Calu3 (cell line): ENCODE data around the gene FYB1. TPM values are rescaled to one million over a fixed set of nuclear protein-coding genes. Genes with fewer than 3 reads are reported as not detected.
"Not testable (repeated sequence)": the region's sequence is repeated elsewhere in the genome, so short reads cannot be mapped to it uniquely, and the experiment has no call there.

Experiments
- BruUV-seq: library from RNA; stranded (reverse); fragments of 400-500 nt; replicated peaks from 2 replicates; lab custom pipeline; 2021; lab: Mats Ljungman, UMichigan
- CTCF ChIA-PET: fragments of 300-600 bp; sonication (Branson Sonifier 250); formaldehyde crosslinking; loops from one replicate; lab custom pipeline; 2022; ENCODE audit warnings: antibody characterized with exemption; lab: Charles Lee
- DNase-seq: peaks from one replicate; pipeline ENCODE4 v3.0.0; 2022
- H3K27ac Mint-ChIP-seq: one replicate; pipeline ENCODE4 v1.8.0; 2022; ENCODE audit warnings: mixed read lengths; ENCODE audit not compliant: unreplicated experiment
- H3K27me3 Mint-ChIP-seq: one replicate; pipeline ENCODE4 v1.8.0; 2022; ENCODE audit warnings: mixed read lengths; ENCODE audit not compliant: unreplicated experiment
- H3K36me3 Mint-ChIP-seq: one replicate; pipeline ENCODE4 v1.8.0; 2022; ENCODE audit warnings: mild to moderate bottlenecking, moderate library complexity, mixed read lengths; ENCODE audit not compliant: insufficient read depth, unreplicated experiment
- H3K4me1 Mint-ChIP-seq: one replicate; pipeline ENCODE4 v1.8.0; 2022; ENCODE audit warnings: mild to moderate bottlenecking, low read depth, mixed read lengths; ENCODE audit not compliant: unreplicated experiment
- H3K4me3 Mint-ChIP-seq: one replicate; pipeline ENCODE4 v1.8.0; 2022; ENCODE audit warnings: mild to moderate bottlenecking, low read depth, moderate library complexity, mixed read lengths; ENCODE audit not compliant: unreplicated experiment
- H3K9me3 Mint-ChIP-seq: one replicate; pipeline ENCODE4 v1.8.0; 2022; ENCODE audit warnings: low read depth, mixed read lengths; ENCODE audit not compliant: unreplicated experiment
- intact Hi-C: fragments of 100-400 bp; cut with micrococcal nuclease; formaldehyde crosslinking; loops from one replicate; pipeline ENCODE4 v1.10.0; 2022; ENCODE audit not compliant: unreplicated experiment
- total RNA-seq: library from RNA; stranded (reverse); gene quantifications from 2 replicates; pipeline ENCODE4 v1.2.3, GENCODE V29; 2022
- TF ChIP-seq, protein P1 (sequence below): fragments of 200-600 bp; IDR thresholded peaks from one replicate; pipeline ENCODE4 v1.8.0; 2022; ENCODE audit warnings: antibody characterized with exemption; ENCODE audit not compliant: unreplicated experiment

The FYB1 gene
- total RNA-seq, 1 experiment from 2014 or later = 42.8 TPM

DNA sequence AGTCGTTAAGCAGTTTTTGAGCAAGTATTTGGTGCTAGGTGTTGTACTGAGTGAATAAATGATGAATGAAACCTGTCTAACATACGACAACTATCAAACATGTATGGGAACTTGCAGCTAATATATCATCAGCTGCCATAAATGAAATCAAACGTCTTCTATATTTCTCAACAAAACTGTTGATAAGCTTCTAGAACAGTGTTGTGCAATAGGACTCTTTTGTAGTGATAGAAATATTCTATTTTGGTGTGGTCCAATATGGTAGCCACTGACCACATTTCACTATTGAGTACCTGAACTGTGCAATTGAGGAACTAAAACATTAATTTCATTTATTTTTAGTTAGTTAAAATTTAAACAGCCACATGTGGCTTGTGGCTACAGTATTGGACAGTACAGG is 16.3 kb upstream of the FYB1 start:
- DNase-seq = no peak
- CTCF ChIA-PET = interaction anchor here (0.7 to 1.5 kb wide), 2 partner anchors 18 to 1562 kb away, joined by 3 to 4 read pairs; no protein-coding TSS in a partner anchor
- Mint-ChIP-seq H3K4me3 (no peak overlapping the region), H3K36me3 (no peaks in the 10 kb centered on the region), H3K9me3 (peaks cover 3% of the 10 kb centered on the region), H3K27ac (no peak overlapping the region), H3K27me3 (no peaks in the 10 kb centered on the region), H3K4me1 (peaks cover 15% of the 10 kb centered on the region)
- BruUV-seq = no TSS peak
- TF ChIP-seq, protein P1, sequence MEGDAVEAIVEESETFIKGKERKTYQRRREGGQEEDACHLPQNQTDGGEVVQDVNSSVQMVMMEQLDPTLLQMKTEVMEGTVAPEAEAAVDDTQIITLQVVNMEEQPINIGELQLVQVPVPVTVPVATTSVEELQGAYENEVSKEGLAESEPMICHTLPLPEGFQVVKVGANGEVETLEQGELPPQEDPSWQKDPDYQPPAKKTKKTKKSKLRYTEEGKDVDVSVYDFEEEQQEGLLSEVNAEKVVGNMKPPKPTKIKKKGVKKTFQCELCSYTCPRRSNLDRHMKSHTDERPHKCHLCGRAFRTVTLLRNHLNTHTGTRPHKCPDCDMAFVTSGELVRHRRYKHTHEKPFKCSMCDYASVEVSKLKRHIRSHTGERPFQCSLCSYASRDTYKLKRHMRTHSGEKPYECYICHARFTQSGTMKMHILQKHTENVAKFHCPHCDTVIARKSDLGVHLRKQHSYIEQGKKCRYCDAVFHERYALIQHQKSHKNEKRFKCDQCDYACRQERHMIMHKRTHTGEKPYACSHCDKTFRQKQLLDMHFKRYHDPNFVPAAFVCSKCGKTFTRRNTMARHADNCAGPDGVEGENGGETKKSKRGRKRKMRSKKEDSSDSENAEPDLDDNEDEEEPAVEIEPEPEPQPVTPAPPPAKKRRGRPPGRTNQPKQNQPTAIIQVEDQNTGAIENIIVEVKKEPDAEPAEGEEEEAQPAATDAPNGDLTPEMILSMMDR = no peak
- intact Hi-C loops = no loop called here

- DNase-seq, H3K36me3 Mint-ChIP-seq, H3K27me3 Mint-ChIP-seq, BruUV-seq, H3K9me3 Mint-ChIP-seq, H3K4me3 Mint-ChIP-seq, H3K27ac Mint-ChIP-seq, intact Hi-C loops, CTCF ChIA-PET: not testable (repeated sequence)
- H3K4me1 Mint-ChIP-seq = peaks cover 15% of the 10 kb centered on the region
Observed at GRCh38 chr5:39234494-39234893, 15.1 kb upstream of the FYB1 start.

- intact Hi-C loops = loop anchor here (2.0 kb wide), 1 partner anchor 23 kb away; no protein-coding TSS in a partner anchor
- Mint-ChIP-seq H3K27me3 (no peaks in the 10 kb centered on the region), H3K4me1 (peaks cover 15% of the 10 kb centered on the region), H3K4me3 (no peak overlapping the region), H3K9me3 (no peaks in the 10 kb centered on the region), H3K36me3 (no peaks in the 10 kb centered on the region), H3K27ac (no peak overlapping the region)
- no peak for DNase-seq
- CTCF ChIA-PET = no interaction called here
- TF ChIP-seq, protein P1 = no peak
- no TSS peak for BruUV-seq
Observed at GRCh38 chr5:39233783-39234182, 14.4 kb upstream of the FYB1 start.

GRCh38 chr5:39231705-39232525 is 12.6 kb upstream of the FYB1 start:
- BruUV-seq = no TSS peak
- Mint-ChIP-seq H3K27me3 (no peaks in the 10 kb centered on the region), H3K36me3 (no peaks in the 10 kb centered on the region), H3K9me3 (no peaks in the 10 kb centered on the region), H3K4me3 (no peak overlapping the region), H3K27ac (peak overlapping the region; percentile 45), H3K4me1 (peaks cover 15% of the 10 kb centered on the region)
- intact Hi-C loops = loop anchor here (2.0 kb wide), 1 partner anchor 25 kb away; no protein-coding TSS in a partner anchor
- TF ChIP-seq, protein P1 = no peak
- peak; percentile 37 for DNase-seq
- CTCF ChIA-PET = interaction anchor here (0.9 to 1.2 kb wide), 4 partner anchors 12 to 144 kb away, joined by 3 to 6 read pairs (median 4); partner anchors contain the start of gene FYB1
